Common myeloid progenitor, CD34-positive (primary cell): ENCODE results near the gene RPTOR.

Experiments used
- CTCF ChIA-PET: fragments of 350-600 bp; sonication (Branson Sonifier 250); formaldehyde crosslinking; loops from one replicate; lab custom pipeline; 2021; ENCODE audit warnings: antibody characterized with exemption; lab: Charles Lee
- POLR2A ChIA-PET: fragments of 350-600 bp; sonication (Branson Sonifier 250); formaldehyde crosslinking; loops from one replicate; lab custom pipeline; 2021; ENCODE audit warnings: antibody characterized with exemption; lab: Charles Lee
- DNase-seq, 3 donors: peaks; one replicate each; pipeline versions ENCODE4 v3.0.0 to v3.0.0-alpha.2; 2013
- H3K27ac ChIP-seq, 2 experiments: 1 replicate in 1 of 2; 2 replicates in 1 of 2; pipeline ENCODE4 v1.7.0; 2013; ENCODE audit warnings: inconsistent platforms in 2 of 2, low read length in 2 of 2, mild to moderate bottlenecking in 2 of 2, low read depth in 1 of 2, moderate library complexity in 1 of 2; ENCODE audit not compliant: severe bottlenecking in 2 of 2, insufficient read depth in 1 of 2, poor library complexity in 1 of 2
- H3K27me3 ChIP-seq, 5 experiments: replicated peaks in 2 of 5; 1 replicate in 3 of 5; 2 replicates in 2 of 5; pipeline versions ENCODE4 v1.6.1 to v1.7.0; 2013; ENCODE audit warnings: low read length in 4 of 5, mild to moderate bottlenecking in 2 of 5, moderate library complexity in 2 of 5, inconsistent platforms in 1 of 5; ENCODE audit not compliant: insufficient read depth in 5 of 5, control insufficient read depth in 4 of 5
- H3K36me3 ChIP-seq, 4 experiments: 1 replicate in 2 of 4; 2 replicates in 2 of 4; pipeline versions ENCODE4 v1.6.1 to v1.7.0; 2013; ENCODE audit warnings: low read length in 3 of 4, control low read depth in 1 of 4, mild to moderate bottlenecking in 1 of 4; ENCODE audit not compliant: control insufficient read depth in 4 of 4, insufficient read depth in 4 of 4
- H3K4me1 ChIP-seq, 4 experiments: 1 replicate in 3 of 4; 2 replicates in 1 of 4; pipeline versions ENCODE4 v1.6.1 to v1.7.1; 2013; ENCODE audit warnings: low read length in 3 of 4, mild to moderate bottlenecking in 3 of 4, control low read depth in 1 of 4, inconsistent platforms in 1 of 4, moderate library complexity in 1 of 4; ENCODE audit not compliant: control insufficient read depth in 4 of 4, insufficient read depth in 4 of 4; ENCODE audit errors: control extremely low read depth in 1 of 4
- H3K4me3 ChIP-seq, 7 experiments: 1 replicate in 4 of 7; 2 replicates in 3 of 7; pipeline versions ENCODE4 v1.5.1 to v1.7.0; 2013; ENCODE audit warnings: mild to moderate bottlenecking in 7 of 7, low read length in 6 of 7, moderate library complexity in 6 of 7, inconsistent platforms in 2 of 7, low read depth in 2 of 7, control low read depth in 1 of 7; ENCODE audit not compliant: insufficient read depth in 4 of 7, control insufficient read depth in 1 of 7; ENCODE audit errors: extremely low read depth in 1 of 7
- H3K9me3 ChIP-seq, 5 experiments: 1 replicate in 4 of 5; 2 replicates in 1 of 5; pipeline versions ENCODE4 v1.6.1 to v1.7.1; 2013; ENCODE audit warnings: low read length in 4 of 5, mild to moderate bottlenecking in 2 of 5, inconsistent platforms in 1 of 5, low read depth in 1 of 5, moderate library complexity in 1 of 5; ENCODE audit not compliant: control insufficient read depth in 4 of 5, insufficient read depth in 2 of 5; ENCODE audit errors: control extremely low read depth in 1 of 5
- WGBS: methylation state at CpG from one replicate; pipeline ENCODE4 v1.1.5; 2013; ENCODE audit not compliant: insufficient coverage; 5-methylcytosine and 5-hydroxymethylcytosine counted together

The RPTOR gene

GRCh38 chr17:80968602-80969029, 424.0 kb downstream of the RPTOR start:
- H3K27ac ChIP-seq, result no peak overlapping the region
- WGBS, result 85% methylated on average over 17 of the region's 17 CpGs
- peaks cover 0 to 6% (median 0%) of the 10 kb centered on the region in 5 experiments for H3K27me3 ChIP-seq
- no peak for DNase-seq
- CTCF ChIA-PET, result interaction anchor here (0.7 kb wide), 1 partner anchor 36 kb away, joined by 3 read pairs; no protein-coding TSS in a partner anchor
- no peaks in the 10 kb centered on the region for H3K9me3 ChIP-seq
- H3K4me1 ChIP-seq, result peaks cover 0 to 17% (median 12%) of the 10 kb centered on the region in 4 experiments
- H3K4me3 ChIP-seq, result no peak overlapping the region
- peaks cover 0 to 17% (median 8%) of the 10 kb centered on the region in 4 experiments for H3K36me3 ChIP-seq
- POLR2A ChIA-PET, result no interaction called here

GRCh38 chr17:80969030-80969673, 424.5 kb downstream of the RPTOR start:
- ChIA-PET CTCF (interaction anchor here (1.5 kb wide), 1 partner anchor 11 kb away, joined by 5 read pairs; no protein-coding TSS in a partner anchor), POLR2A (no interaction called here)
- H3K27me3 ChIP-seq, result peaks cover 0 to 6% (median 0%) of the 10 kb centered on the region in 5 experiments
- peak in 1 of 3 donors; percentile 24 for DNase-seq
- H3K4me3 ChIP-seq, result no peak overlapping the region
- no peaks in the 10 kb centered on the region for H3K9me3 ChIP-seq
- H3K36me3 ChIP-seq, result peaks cover 0 to 15% (median 7%) of the 10 kb centered on the region in 4 experiments
- peaks cover 0 to 17% (median 12%) of the 10 kb centered on the region in 4 experiments for H3K4me1 ChIP-seq
- WGBS, result 55% methylated on average over 18 of the region's 20 CpGs
- no peak overlapping the region for H3K27ac ChIP-seq

DNA sequence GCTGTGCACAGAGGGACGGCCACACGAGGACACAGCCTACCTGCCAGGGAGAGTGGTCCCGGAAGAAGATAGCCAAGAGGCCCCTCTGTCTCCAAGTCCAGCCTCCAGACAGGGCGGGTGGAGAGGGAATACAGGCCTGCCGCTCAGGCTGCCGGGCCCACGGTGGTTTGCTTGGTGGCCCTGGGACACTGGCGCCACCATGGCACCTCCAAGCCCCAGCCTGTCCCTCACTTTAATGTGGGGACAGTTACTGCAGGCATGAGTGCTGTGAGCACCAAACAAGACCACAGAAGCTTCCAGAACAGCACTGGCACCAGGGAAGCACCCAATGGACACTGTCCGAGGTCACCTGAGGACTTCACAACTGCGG, 425.0 kb downstream of the RPTOR start:
- Histone ChIP-seq H3K9me3 (no peaks in the 10 kb centered on the region), H3K27ac (no peak overlapping the region), H3K36me3 (peaks cover 0 to 11% (median 5%) of the 10 kb centered on the region in 4 experiments), H3K27me3 (peaks cover 0 to 6% (median 0%) of the 10 kb centered on the region in 5 experiments), H3K4me3 (no peak overlapping the region), H3K4me1 (peaks cover 0 to 17% (median 12%) of the 10 kb centered on the region in 4 experiments)
- ChIA-PET CTCF (interaction anchor here (0.7 to 1.6 kb wide), 8 partner anchors 9 to 543 kb away, joined by 3 to 8 read pairs (median 4); no protein-coding TSS in a partner anchor), POLR2A (no interaction called here)
- WGBS, result 83% methylated on average over 9 of the region's 10 CpGs
- no peak for DNase-seq

- 42% methylated on average over 18 of the region's 20 CpGs for WGBS
- peak in 2 of 3 donors; percentile 53 to 55 for DNase-seq
- Histone ChIP-seq H3K4me1 (peaks cover 0 to 17% (median 12%) of the 10 kb centered on the region in 4 experiments), H3K36me3 (peaks cover 0 to 6% (median 2%) of the 10 kb centered on the region in 4 experiments), H3K9me3 (no peaks in the 10 kb centered on the region), H3K4me3 (no peak overlapping the region), H3K27ac (no peak overlapping the region), H3K27me3 (peaks cover 0 to 6% (median 0%) of the 10 kb centered on the region in 5 experiments)
- ChIA-PET POLR2A (interaction anchor here (0.6 kb wide), 1 partner anchor 198 kb away, joined by 5 read pairs; no protein-coding TSS in a partner anchor), CTCF (interaction anchor here (0.7 to 1.6 kb wide), 9 partner anchors 9 to 546 kb away, joined by 3 to 8 read pairs (median 4); no protein-coding TSS in a partner anchor)
Measured at GRCh38 chr17:80970044-80970761, 425.6 kb downstream of the RPTOR start.

DNA sequence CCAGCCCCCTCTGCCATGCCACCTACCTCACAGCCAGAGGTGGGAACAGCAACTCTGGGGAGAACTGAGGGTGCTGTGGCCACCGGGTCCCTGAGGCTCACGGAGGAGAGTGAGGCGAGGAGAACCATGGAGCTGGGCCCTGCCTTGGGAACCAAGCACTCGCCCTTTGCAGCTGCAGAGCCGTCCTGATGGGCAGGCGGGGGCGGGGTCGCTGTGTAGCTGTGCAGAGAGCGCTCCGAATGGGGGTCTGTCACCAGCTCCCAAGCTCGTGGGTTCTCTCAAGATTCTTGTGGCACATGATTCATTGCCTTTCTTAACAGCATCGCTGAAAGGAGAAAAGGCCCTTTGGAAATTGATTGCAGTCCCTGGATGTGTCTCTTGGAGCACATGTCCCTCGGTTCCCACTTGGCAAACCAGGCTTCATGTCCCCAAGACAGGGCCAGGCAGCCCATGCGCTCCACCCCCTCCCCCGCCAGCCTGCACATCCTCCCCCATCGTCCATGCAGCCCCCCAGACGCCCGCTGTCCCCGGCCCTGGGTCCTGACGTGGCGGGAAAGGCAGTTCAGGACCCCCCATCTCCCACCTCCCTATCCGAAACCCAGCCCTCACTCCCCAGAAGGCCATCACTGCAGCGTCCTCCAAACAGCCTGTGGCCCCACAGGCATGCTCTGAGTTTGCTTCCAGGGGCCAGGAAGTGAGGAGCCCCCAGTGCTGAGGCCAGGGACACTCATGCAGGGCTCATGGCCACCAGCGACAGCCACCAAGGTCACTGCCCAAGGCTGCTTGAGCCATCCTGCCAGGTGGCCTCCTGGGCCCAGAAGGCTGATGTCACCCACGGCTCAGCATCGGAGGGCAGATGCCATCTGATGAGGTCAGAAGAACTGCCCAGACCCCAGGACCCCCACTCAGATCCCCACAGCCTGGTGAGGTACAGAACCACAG, 426.4 kb downstream of the RPTOR start:
- peaks cover 0 to 17% (median 12%) of the 10 kb centered on the region in 4 experiments for H3K4me1 ChIP-seq
- WGBS, result 69% methylated on average over 20 of the region's 26 CpGs
- H3K9me3 ChIP-seq, result no peaks in the 10 kb centered on the region
- no peak for DNase-seq
- no peak overlapping the region for H3K4me3 ChIP-seq
- ChIA-PET CTCF (interaction anchor here (1.0 to 1.6 kb wide), 7 partner anchors 8 to 547 kb away, joined by 3 to 8 read pairs (median 5); no protein-coding TSS in a partner anchor), POLR2A (no interaction called here)
- no peak overlapping the region for H3K27ac ChIP-seq
- peaks cover 0 to 6% (median 0%) of the 10 kb centered on the region in 5 experiments for H3K27me3 ChIP-seq
- H3K36me3 ChIP-seq, result no peaks in the 10 kb centered on the region

GRCh38 chr17:80971704-80972304, 427.2 kb downstream of the RPTOR start:
- POLR2A ChIA-PET, result no interaction called here
- WGBS, result 80% methylated on average over 13 of the region's 13 CpGs
- H3K9me3 ChIP-seq, result no peaks in the 10 kb centered on the region

More at GRCh38 chr17:80971704-80972304, 427.2 kb downstream of the RPTOR start:
- no peaks in the 10 kb centered on the region for H3K36me3 ChIP-seq
- H3K27me3 ChIP-seq, result peaks cover 0 to 6% (median 0%) of the 10 kb centered on the region in 5 experiments
- CTCF ChIA-PET, result interaction anchor here (1.0 to 1.1 kb wide), 2 partner anchors 321 to 548 kb away, joined by 3 read pairs; no protein-coding TSS in a partner anchor
- DNase-seq, result no peak
- H3K4me1 ChIP-seq, result peaks cover 0 to 17% (median 12%) of the 10 kb centered on the region in 4 experiments
- H3K27ac ChIP-seq, result no peak overlapping the region
- H3K4me3 ChIP-seq, result no peak overlapping the region
